GM12865 (cell line): Measurements from ENCODE around the gene ADAMTS17.

Source experiments
- DNase-seq: peaks from one replicate; pipeline ENCODE4 v3.0.0; 2010; ENCODE audit warnings: low read depth
- H3K4me3 ChIP-seq: 2 replicates; pipeline ENCODE4 v1.5.1; 2011; ENCODE audit warnings: mild to moderate bottlenecking, low read depth, low read length, control low read depth
- CTCF ChIP-seq: IDR thresholded peaks from 2 replicates; pipeline ENCODE4 v1.5.1; 2011; ENCODE audit warnings: low read length, control low read depth, low read depth, inconsistent platforms; ENCODE audit not compliant: insufficient read depth; ENCODE audit errors: missing control alignments

Gene ADAMTS17

GRCh38 chr15:100341750-100342560 lies at the start of gene ADAMTS17:
TSS of gene ADAMTS17 (minus strand) at chr15:100341975. CDS start at chr15:100341899, 76 bp downstream.
- peak; percentile 81 for DNase-seq
- H3K4me3 ChIP-seq: no peak within 1 kb of the TSS; the same call in 1 of the 2 replicates
- peak; percentile 65 for TF ChIP-seq CTCF

- no peak for TF ChIP-seq CTCF
- H3K4me3 ChIP-seq: no peak overlapping the region
- DNase-seq: no peak
Observed at GRCh38 chr15:100385300-100386050, 43.7 kb upstream of the ADAMTS17 start.

DNA sequence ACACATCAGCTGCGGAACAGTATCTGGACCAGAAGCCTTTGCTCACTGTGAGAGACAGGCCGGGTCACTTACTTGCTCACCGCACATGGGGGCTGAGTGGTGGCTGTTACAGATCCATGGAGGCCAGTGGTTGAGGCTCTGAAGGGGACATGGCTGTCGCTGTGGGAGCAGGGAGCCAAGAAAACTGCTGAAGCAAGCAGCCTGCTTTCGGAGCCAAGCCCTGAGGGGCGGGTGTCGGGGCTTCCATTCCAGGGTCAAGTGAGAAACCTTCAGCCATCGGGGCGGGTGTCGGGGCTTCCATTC lies 42.3 kb upstream of the ADAMTS17 start:
- DNase-seq: no peak
- TF ChIP-seq CTCF: no peak
- no peak overlapping the region for H3K4me3 ChIP-seq

DNA sequence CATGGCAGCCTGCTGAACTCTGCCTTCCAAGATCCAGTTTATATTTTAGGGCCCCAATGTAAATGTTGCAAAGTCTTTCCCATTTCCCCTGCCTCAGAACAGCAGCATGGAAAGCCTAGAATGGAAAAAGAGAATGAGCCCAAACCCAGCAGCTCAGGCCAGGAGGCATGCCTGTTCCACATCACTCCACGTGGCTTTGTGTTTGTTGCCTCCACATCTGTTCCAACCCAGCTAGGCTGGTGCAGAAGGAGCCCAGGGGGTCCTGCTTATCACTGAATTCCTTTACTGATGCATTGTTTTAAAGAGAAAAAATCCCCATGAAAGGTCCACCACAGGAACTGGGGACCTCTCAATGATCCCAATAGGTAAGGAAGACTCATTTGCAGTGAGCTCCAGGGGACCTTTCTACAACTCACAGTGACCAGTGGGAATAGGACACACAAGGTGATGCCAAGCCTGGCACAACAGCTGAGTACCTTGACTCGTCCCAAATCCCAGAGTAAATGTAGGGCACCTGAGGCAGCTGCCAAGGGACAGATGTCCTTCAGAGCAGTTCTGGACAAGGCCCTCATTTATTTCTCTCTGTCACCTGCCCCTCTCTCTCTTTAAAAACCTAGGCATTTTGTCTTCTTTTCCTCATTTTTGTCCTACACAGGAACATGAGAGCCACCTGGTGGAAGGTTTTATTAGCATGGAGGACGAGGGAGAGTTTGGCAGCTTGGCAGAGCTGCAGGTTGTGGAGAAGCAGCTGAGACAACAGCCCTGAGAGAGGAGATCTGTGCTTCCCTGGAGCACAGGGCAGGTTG lies 41.7 kb upstream of the ADAMTS17 start:
- H3K4me3 ChIP-seq: no peak overlapping the region
- TF ChIP-seq CTCF: peak; percentile 26
- DNase-seq: peak; percentile 44

GRCh38 chr15:100373942-100374341 lies 32.2 kb upstream of the ADAMTS17 start:
- no peak overlapping the region for H3K4me3 ChIP-seq
- DNase-seq: no peak
- no peak for TF ChIP-seq CTCF

GRCh38 chr15:100373120-100373896 lies 31.5 kb upstream of the ADAMTS17 start:
- no peak overlapping the region for H3K4me3 ChIP-seq
- no peak for DNase-seq

More at GRCh38 chr15:100373120-100373896, 31.5 kb upstream of the ADAMTS17 start:
- no peak for TF ChIP-seq CTCF
